Heart right ventricle (tissue), 16 donors: ENCODE data around the gene IFT88. TPM values are rescaled to one million over a fixed set of nuclear protein-coding genes. Genes with fewer than 3 reads are reported as not detected.

Experiments
- ATAC-seq, 8 donors: fragments of 200-7000 bp; cut with Tn5 transposase; one replicate each; pipeline ENCODE4 v1.9.1; 2020; ENCODE audit warnings: mild to moderate bottlenecking in 8 of 8, moderate library complexity in 8 of 8, moderate number of reproducible peaks in 1 of 8
- DNase-seq, 2 donors: peaks; one replicate each; pipeline ENCODE4 v3.0.0-alpha.2; 2020
- H3K27ac ChIP-seq, 10 donors: fragments of 200-600 bp; sonication (generic) in 2 of 10; one replicate each; pipeline versions ENCODE4 v1.5.0 to v1.8.0; 2020 to 2022; ENCODE audit warnings: mild to moderate bottlenecking in 3 of 10
- H3K27me3 ChIP-seq, 7 donors: fragments of 200-600 bp; one replicate each; pipeline ENCODE4 v1.8.0; 2021 to 2022; ENCODE audit warnings: mild to moderate bottlenecking in 2 of 7
- H3K36me3 ChIP-seq, 9 donors: fragments of 200-600 bp; sonication (generic) in 1 of 9; one replicate each; pipeline versions ENCODE4 v1.5.0 to v1.8.0; 2020 to 2022; ENCODE audit warnings: mild to moderate bottlenecking in 2 of 9
- H3K4me1 ChIP-seq, 9 donors: fragments of 200-600 bp; sonication (generic) in 1 of 9; one replicate each; pipeline versions ENCODE4 v1.5.0 to v1.8.0; 2020 to 2022; ENCODE audit warnings: mild to moderate bottlenecking in 4 of 9
- H3K4me3 ChIP-seq, 10 donors: fragments of 200-600 bp; sonication (generic) in 2 of 10; one replicate each; pipeline versions ENCODE4 v1.5.0 to v1.8.0; 2020 to 2022; ENCODE audit warnings: mild to moderate bottlenecking in 7 of 10, moderate library complexity in 2 of 10
- H3K9me3 ChIP-seq, 11 donors: fragments of 200-600 bp in 10 of 11; sonication (generic) in 2 of 11; one replicate each; pipeline versions ENCODE4 v1.5.0 to v1.8.0; 2013 to 2022; ENCODE audit warnings: mild to moderate bottlenecking in 2 of 11, control low read depth in 1 of 11, moderate library complexity in 1 of 11
- WGBS, 2 donors: extraction: QIAGEN DNeasy Blood & Tissue Kit; methylation state at CpG; one replicate each; pipeline ENCODE4 v1.1.7; 2013; ENCODE audit warnings: inconsistent platforms in 1 of 2; 5-methylcytosine and 5-hydroxymethylcytosine counted together
- intact Hi-C, 10 donors: fragments of 100-400 bp; cut with DNase I; formaldehyde crosslinking; loops; one replicate each; pipeline versions ENCODE4 v1.11.1 to v1.14.2; 2022
- polyA plus RNA-seq, 2 donors: library from polyadenylated mRNA; stranded (reverse); fragments of 200-250 nt; gene quantifications; one replicate each; pipeline ENCODE4 v1.2.3, GENCODE V29; 2013
- total RNA-seq, 10 donors: library from RNA; stranded (reverse); fragmentation: NEBNext Ultra II Directional in 3 of 10; extraction: Animal tissue kit (Norgen Biotek cat#: 25700) in 3 of 10; gene quantifications; one replicate each; pipeline versions ENCODE4 v1.2.1 to v1.2.4, GENCODE V29; 2021 to 2023
- TF ChIP-seq, protein P1 (sequence below), 9 donors: fragments of 200-600 bp; sonication (generic) in 2 of 9; IDR thresholded peaks; one replicate each; pipeline versions ENCODE4 v1.5.0 to v1.8.0; 2021 to 2022; ENCODE audit warnings: antibody characterized with exemption in 9 of 9, mild to moderate bottlenecking in 5 of 9, moderate library complexity in 1 of 9
- donor health status: Arrhythmogenic right ventricular cardiomyopathy.
- donor health status: ischemic (EF 13 %, LVEDD 7.1; RV severe dilation, severe dysfunction).
- donor health status: healthy with polysubstance abuse.
- donor health status: DM: no; HTN: yes; CAD: no.
- donor health status: DM: no; HTN: no; CAD: no.
- donor health status: ischemic (EF 25% LVEDD 6.9; RV normal size, moderate dysfunction).
- donor health status: ischemic (EF 25% LVEDD 5.7; RV mildly dilated, moderate dysfunction).
- donor health status: healthy.
- donor health status: DM: yes; HTN: yes; CAD: no.
- donor health status: Ischemic cardiomyopathy.
- donor health status: ischemic (EF 35%, LVEDD 5.7; RV mildly dilated, moderate dysfunction).
- donor health status: nonischemic (EF 11% LVEDD 7.7; RV severe dilation, severe dysfunction).
- donor health status: DM: yes; HTN: yes; CAD: no.
- donor health status: PGD.
- donor health status: ischemic (EF 29% LVEDD 5.4; RV normal size, mild dysfunction).
- donor health status: nonischemic (EF 23%, LVEDD 6.1; RV moderate dilation, normal function).

IFT88 gene
- total and polyA plus RNA-seq, 12 donors = 5.9 to 13.6 (median 7.3) TPM

DNA sequence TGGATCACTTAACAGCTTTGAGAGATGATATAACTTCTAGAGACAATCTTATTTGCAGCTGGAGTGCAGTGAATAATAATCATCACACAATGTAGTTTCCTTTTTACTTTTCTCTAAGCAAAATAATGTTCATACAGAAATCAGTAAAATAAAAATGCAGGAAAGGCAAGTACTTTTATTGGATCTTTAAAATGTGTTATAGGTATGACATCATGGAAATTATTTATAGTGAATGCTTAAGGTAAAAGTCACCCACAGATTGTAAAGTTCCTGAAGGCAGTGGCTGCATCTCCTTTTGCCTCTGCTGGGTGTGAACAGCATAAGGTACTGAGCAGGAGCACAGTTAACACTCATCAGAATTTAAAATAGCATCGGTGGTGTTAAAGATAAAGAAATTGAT, 119.2 kb downstream of the IFT88 start:
- peaks cover 0 to 28% (median 0%) of the 10 kb centered on the region in 9 donors for H3K36me3 ChIP-seq
- no peaks in the 10 kb centered on the region for H3K9me3 ChIP-seq
- no peaks in the 10 kb centered on the region for H3K4me1 ChIP-seq
- ATAC-seq (no peak), DNase-seq (no peak)
- no peak overlapping the region for H3K4me3 ChIP-seq
- no peaks in the 10 kb centered on the region for H3K27me3 ChIP-seq
- TF ChIP-seq, protein P1, sequence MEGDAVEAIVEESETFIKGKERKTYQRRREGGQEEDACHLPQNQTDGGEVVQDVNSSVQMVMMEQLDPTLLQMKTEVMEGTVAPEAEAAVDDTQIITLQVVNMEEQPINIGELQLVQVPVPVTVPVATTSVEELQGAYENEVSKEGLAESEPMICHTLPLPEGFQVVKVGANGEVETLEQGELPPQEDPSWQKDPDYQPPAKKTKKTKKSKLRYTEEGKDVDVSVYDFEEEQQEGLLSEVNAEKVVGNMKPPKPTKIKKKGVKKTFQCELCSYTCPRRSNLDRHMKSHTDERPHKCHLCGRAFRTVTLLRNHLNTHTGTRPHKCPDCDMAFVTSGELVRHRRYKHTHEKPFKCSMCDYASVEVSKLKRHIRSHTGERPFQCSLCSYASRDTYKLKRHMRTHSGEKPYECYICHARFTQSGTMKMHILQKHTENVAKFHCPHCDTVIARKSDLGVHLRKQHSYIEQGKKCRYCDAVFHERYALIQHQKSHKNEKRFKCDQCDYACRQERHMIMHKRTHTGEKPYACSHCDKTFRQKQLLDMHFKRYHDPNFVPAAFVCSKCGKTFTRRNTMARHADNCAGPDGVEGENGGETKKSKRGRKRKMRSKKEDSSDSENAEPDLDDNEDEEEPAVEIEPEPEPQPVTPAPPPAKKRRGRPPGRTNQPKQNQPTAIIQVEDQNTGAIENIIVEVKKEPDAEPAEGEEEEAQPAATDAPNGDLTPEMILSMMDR (IDR thresholded peaks at IDR 0.05) = no peak
- 79 to 81% methylated on average over 1 of the region's 1 CpG for WGBS, 2 donors
- H3K27ac ChIP-seq = no peak overlapping the region
- intact Hi-C loops = no loop called here

DNA sequence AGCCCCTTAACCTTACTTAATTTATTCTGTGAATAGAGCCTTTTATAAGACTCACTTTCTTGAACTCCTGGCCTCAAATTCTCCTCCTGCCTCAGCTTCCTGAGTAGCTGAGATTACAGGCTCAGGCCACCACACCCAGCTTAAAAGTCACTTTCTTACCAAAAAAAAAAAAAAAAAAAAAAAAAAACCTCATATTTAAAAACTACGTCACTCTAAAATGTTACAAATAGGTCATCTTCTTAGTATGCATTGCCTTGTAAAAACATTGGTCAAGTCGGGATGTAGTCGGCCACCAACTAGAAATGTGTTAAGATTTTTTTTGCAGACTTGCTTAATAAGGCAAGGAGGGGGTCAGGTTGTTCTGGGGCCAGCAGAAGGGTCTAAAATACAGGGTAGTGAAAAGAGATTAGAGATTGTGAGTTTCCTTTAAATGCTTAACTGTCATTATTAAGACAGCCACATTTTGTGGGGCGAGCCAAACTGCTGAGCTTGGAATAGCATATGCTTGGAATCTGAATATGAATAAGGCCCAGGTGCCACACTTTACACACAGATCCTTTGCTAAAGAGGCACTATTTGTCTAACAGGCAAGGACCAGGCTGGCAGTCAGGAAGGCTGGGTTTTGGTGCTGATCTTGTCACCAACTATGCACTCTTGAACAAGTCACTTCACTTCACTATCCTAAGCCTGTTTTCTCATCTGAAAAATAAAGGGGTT, 120.1 kb downstream of the IFT88 start:
- WGBS, 2 donors = 74 to 76% methylated on average over 4 of the region's 4 CpGs

DNA sequence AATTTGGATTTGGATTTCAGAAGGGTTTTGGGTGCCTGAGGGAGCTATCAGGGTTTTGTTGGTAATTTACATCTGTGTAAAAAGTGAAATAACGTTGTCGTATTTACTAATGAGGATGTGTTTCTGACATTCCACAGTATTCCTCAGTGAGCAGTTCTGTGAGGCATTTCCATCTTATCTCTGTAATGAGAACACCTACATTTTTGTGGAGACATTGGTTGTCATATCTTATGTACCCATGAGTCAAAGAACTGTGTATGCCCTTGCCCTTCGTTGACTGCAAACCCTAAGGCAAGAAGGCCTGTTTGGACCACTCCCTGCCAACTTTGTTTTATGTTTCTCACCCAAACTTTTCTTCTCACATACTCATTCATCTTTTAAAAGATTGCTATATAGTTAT, 122.3 kb downstream of the IFT88 start:
- Histone ChIP-seq H3K27ac (no peak overlapping the region), H3K27me3 (no peaks in the 10 kb centered on the region), H3K36me3 (peaks cover 0 to 36% (median 3%) of the 10 kb centered on the region in 9 donors), H3K9me3 (no peaks in the 10 kb centered on the region), H3K4me3 (no peak overlapping the region), H3K4me1 (no peaks in the 10 kb centered on the region)
- intact Hi-C loops = no loop called here
- no peak for DNase-seq
- ATAC-seq = no peak
- WGBS, 2 donors = 93 to 95% methylated on average over 3 of the region's 3 CpGs
- TF ChIP-seq, protein P1 (IDR thresholded peaks at IDR 0.05) = no peak

More for the DNA sequence above, 120.1 kb downstream of the IFT88 start:
- H3K4me3 ChIP-seq = no peak overlapping the region
- H3K27ac ChIP-seq = no peak overlapping the region
- no peaks in the 10 kb centered on the region for H3K27me3 ChIP-seq
- TF ChIP-seq, protein P1 (IDR thresholded peaks at IDR 0.05) = no peak
- peaks cover 0 to 36% (median 3%) of the 10 kb centered on the region in 9 donors for H3K36me3 ChIP-seq
- ATAC-seq = peak in 2 of 8 donors; percentile 22 to 25
- intact Hi-C loops = no loop called here
- no peaks in the 10 kb centered on the region for H3K9me3 ChIP-seq
- H3K4me1 ChIP-seq = no peaks in the 10 kb centered on the region
- no peak for DNase-seq

DNA sequence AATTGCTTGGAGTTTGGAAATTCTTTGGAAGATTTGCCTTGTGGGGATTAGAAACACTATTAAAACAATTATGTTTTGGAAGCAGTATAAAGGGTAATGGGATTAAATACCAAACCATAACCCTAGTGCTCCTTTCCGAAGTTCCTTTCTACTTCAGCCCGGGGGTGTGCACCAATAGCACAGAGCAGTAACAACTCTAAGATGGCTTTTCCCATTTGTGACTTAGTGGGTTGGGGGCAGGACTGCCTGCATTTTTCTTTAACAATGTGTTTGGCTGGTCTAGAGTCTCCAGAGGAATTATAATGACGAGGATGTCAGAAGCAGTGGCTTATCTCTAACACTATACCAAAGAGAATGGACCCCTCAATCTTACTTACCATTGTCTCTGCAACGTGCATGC, 124.7 kb downstream of the IFT88 start:
- TF ChIP-seq, protein P1 (IDR thresholded peaks at IDR 0.05) = no peak
- no peak for DNase-seq
- Histone ChIP-seq H3K4me1 (no peaks in the 10 kb centered on the region), H3K27me3 (no peaks in the 10 kb centered on the region), H3K27ac (no peak overlapping the region), H3K4me3 (no peak overlapping the region), H3K9me3 (no peaks in the 10 kb centered on the region), H3K36me3 (peaks cover 0 to 36% (median 3%) of the 10 kb centered on the region in 9 donors)
- no peak for ATAC-seq
- WGBS, 2 donors = 67 to 68% methylated on average over 4 of the region's 4 CpGs
- intact Hi-C loops = no loop called here
